Body of pancreas (tissue), 4 donors: ENCODE data around the gene RETN. TPM values are rescaled to one million over a fixed set of nuclear protein-coding genes. Genes with fewer than 3 reads are reported as not detected.
A peak's percentile ranks its signal among the peaks of the same experiment; 100 is the strongest.

Experiments used
- ATAC-seq: fragments of 150-250 bp; one replicate; pipeline ENCODE4 v1.9.1; 2016
- DNase-seq, 4 donors: peaks; one replicate each; pipeline ENCODE4 v3.0.0-alpha.2; 2019
- H3K27ac ChIP-seq, 4 donors: fragments of 200-600 bp; sonication (generic); 1 replicate in 3 of 4; 2 replicates in 1 of 4; pipeline versions ENCODE4 v1.5.1 to v1.6.1; 2016 to 2019; ENCODE audit warnings: mild to moderate bottlenecking in 1 of 4, mixed read lengths in 1 of 4, moderate library complexity in 1 of 4
- H3K27me3 ChIP-seq, 2 donors: fragments of 200-600 bp; sonication (generic); one replicate each; pipeline ENCODE4 v1.6.0; 2016; ENCODE audit warnings: mild to moderate bottlenecking in 1 of 2
- H3K36me3 ChIP-seq, 2 donors: fragments of 200-600 bp; sonication (generic); replicated peaks in 1 of 2; 2 replicates each; pipeline ENCODE4 v1.5.1; 2016; ENCODE audit warnings: low read depth in 2 of 2; ENCODE audit not compliant: insufficient read depth in 1 of 2
- H3K4me1 ChIP-seq: fragments of 200-600 bp; sonication (generic); one replicate; pipeline ENCODE4 v1.6.0; 2016
- H3K4me3 ChIP-seq, 2 donors: fragments of 200-600 bp; sonication (generic); 1 replicate in 1 of 2; 2 replicates in 1 of 2; pipeline ENCODE4 v1.5.1; 2016 to 2019
- H3K9me3 ChIP-seq, 3 donors: fragments of 200-600 bp; sonication (generic); 1 replicate in 2 of 3; 2 replicates in 1 of 3; pipeline ENCODE4 v1.5.1; 2016
- CTCF ChIP-seq, 7 experiments: fragments of 450-650 bp in 4 of 7; fragments of 200-600 bp in 3 of 7; sonication (generic) in 3 of 7; IDR thresholded peaks; one replicate each; pipeline ENCODE4 v1.5.1; 2016 to 2019; ENCODE audit warnings: antibody characterized with exemption in 7 of 7
- POLR2A ChIP-seq, 3 donors: fragments of 450-650 bp; IDR thresholded peaks; one replicate each; pipeline ENCODE4 v1.6.1; 2016; ENCODE audit warnings: antibody characterized with exemption in 3 of 3, mild to moderate bottlenecking in 2 of 3
- WGBS, 2 donors: methylation state at CpG; one replicate each; pipeline ENCODE4 v1.1.5; 2017; 5-methylcytosine and 5-hydroxymethylcytosine counted together
- intact Hi-C: fragments of 100-400 bp; cut with DNase I; formaldehyde crosslinking; loops from one replicate; pipeline ENCODE4 v1.15.1; 2023
- total RNA-seq, 2 donors: library from RNA; depleted of rRNA; stranded (reverse); fragments of >200 nt; gene quantifications; one replicate each; pipeline ENCODE4 v1.1.0, GENCODE V29; 2016

The RETN gene
- total RNA-seq, 2 donors from 2014 or later: not detected

DNA sequence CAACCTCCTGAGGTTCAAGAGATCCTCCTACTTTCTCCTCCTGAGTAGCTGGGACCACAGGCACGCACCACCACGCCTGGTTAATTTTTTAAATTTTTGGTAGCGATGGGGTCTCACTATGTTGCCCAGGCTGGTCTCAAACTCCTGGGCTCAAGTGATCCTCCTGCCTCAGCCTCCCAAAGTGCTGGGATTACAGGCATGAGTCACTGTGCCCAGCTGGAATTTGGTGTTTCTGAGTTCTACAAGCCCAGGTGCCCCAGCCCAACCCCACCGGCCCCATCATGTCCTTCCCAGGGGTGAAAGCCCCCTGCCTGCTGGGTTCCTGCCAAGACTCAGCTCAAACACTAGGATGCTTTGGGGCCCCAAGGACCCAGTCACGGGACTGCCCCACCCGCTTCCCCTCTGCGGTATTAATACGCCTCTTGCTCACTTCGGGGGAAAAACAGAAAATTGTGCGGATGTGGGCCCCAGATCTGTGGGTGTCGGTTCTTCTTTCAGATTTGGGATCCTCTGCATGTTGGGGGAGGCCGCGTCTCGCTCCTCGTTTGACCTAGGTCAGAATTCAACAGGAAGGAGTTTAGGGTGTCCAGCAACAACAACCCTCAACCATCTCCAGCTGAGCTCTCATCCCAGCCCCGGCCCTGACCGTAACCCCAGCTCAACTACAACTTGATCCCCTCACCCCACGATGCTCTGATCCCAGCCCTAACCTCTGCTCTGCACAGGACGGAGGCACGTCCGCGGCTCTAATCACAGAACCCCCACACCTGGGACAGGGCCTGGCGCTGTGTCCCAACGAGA lies 36.7 kb downstream of the RETN start:
- no peaks in the 10 kb centered on the region for H3K9me3 ChIP-seq
- intact Hi-C loops: no loop called here
- DNase-seq (peak in 2 of 4 donors; percentile 24 to 65), ATAC-seq (no peak)
- 50 to 55% methylated on average over 24 of the region's 24 CpGs for WGBS, 2 donors
- no peaks in the 10 kb centered on the region for H3K36me3 ChIP-seq
- no peak overlapping the region for H3K4me3 ChIP-seq
- no peak for TF ChIP-seq POLR2A (IDR thresholded peaks at IDR 0.05)
- TF ChIP-seq CTCF (IDR thresholded peaks at IDR 0.05): no peak
- H3K4me1 ChIP-seq: no peaks in the 10 kb centered on the region
- H3K27ac ChIP-seq: peak overlapping the region in 1 of 4 donors; percentile 29
- peaks cover 0 to 3% of the 10 kb centered on the region in 2 donors for H3K27me3 ChIP-seq

DNA sequence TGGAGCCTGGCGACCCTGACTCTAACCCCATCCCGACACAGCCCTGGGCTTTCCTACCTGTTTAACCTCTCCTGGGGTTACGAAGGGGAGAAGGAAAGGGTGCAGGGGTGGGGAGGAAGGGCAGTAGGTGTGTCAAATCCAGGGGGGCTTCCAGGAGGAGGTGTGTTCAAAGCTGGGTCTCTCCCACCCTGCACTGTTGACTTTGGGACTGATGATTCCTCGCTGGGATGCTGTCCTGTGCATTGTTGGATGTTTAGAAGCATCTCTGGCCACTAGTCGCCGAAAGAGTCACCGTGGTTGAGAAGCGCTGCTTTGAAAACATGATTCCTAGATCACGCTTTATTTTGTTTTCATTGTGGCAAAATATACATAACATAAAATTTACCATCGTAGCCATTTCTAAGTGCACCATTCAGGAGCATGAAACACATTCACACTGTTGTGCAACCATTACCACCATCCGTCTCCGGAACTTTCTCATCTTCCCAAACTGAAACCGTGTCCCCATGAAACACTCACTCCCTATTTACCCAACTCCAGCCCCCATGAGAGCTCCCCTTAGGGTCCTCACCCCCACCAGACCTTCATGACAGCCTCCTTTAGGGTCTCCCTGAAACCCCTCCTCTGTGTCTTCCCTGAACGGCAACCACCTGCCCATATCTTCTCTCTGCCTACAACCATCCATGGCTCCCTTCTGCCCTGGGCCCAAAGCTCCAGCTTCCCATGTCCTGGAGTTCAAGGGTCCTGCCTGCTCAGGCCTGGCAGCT lies 37.5 kb downstream of the RETN start:
- 58 to 67% methylated on average over 14 of the region's 14 CpGs for WGBS, 2 donors

GRCh38 chr19:7706955-7707456 lies 38.2 kb downstream of the RETN start:
- H3K36me3 ChIP-seq: no peaks in the 10 kb centered on the region
- no peak for ATAC-seq

More for the DNA sequence above, 37.5 kb downstream of the RETN start:
- intact Hi-C loops: no loop called here
- peak overlapping the region in 1 of 4 donors; percentile 29 for H3K27ac ChIP-seq
- TF ChIP-seq CTCF (IDR thresholded peaks at IDR 0.05): no peak
- H3K9me3 ChIP-seq: no peaks in the 10 kb centered on the region
- no peak for DNase-seq
- H3K36me3 ChIP-seq: no peaks in the 10 kb centered on the region
- no peaks in the 10 kb centered on the region for H3K4me1 ChIP-seq
- ATAC-seq: no peak
- H3K27me3 ChIP-seq: peaks cover 0 to 3% of the 10 kb centered on the region in 2 donors
- H3K4me3 ChIP-seq: no peak overlapping the region

GRCh38 chr19:7709932-7710460 lies 41.1 kb downstream of the RETN start:
- WGBS, 2 donors: 52 to 69% methylated on average over 8 to 10 of the region's 10 CpGs
- Histone ChIP-seq H3K4me3 (no peak overlapping the region), H3K27ac (no peak overlapping the region), H3K36me3 (no peaks in the 10 kb centered on the region), H3K4me1 (no peaks in the 10 kb centered on the region), H3K27me3 (no peaks in the 10 kb centered on the region), H3K9me3 (no peaks in the 10 kb centered on the region)
- intact Hi-C loops: no loop called here
- no peak for TF ChIP-seq POLR2A (IDR thresholded peaks at IDR 0.05)
- TF ChIP-seq CTCF (IDR thresholded peaks at IDR 0.05): no peak
- no peak for DNase-seq
- ATAC-seq: no peak

More at GRCh38 chr19:7706955-7707456, 38.2 kb downstream of the RETN start:
- Histone ChIP-seq H3K27ac (no peak overlapping the region), H3K9me3 (no peaks in the 10 kb centered on the region), H3K4me3 (no peak overlapping the region), H3K27me3 (peaks cover 0 to 3% of the 10 kb centered on the region in 2 donors), H3K4me1 (no peaks in the 10 kb centered on the region)
- intact Hi-C loops: no loop called here
- 55 to 56% methylated on average over 6 to 8 of the region's 8 CpGs for WGBS, 2 donors
- TF ChIP-seq CTCF (IDR thresholded peaks at IDR 0.05) (no peak), POLR2A (IDR thresholded peaks at IDR 0.05) (no peak)
- no peak for DNase-seq
